Immature natural killer cell (primary cell): ENCODE results near the gene MYO1G. TPM values are rescaled to one million over a fixed set of nuclear protein-coding genes. Genes with fewer than 3 reads are reported as not detected.

Experiments
- DNase-seq, 3 donors: peaks; one replicate each; pipeline ENCODE4 v3.0.0; 2022; ENCODE audit warnings: mixed read lengths in 1 of 3
- H3K27ac Mint-ChIP-seq, 6 donors: one replicate each; pipeline ENCODE4 v1.8.0; 2020; ENCODE audit warnings: mixed read lengths in 6 of 6, mild to moderate bottlenecking in 5 of 6, inconsistent platforms in 4 of 6, moderate library complexity in 3 of 6
- H3K27me3 Mint-ChIP-seq, 3 donors: one replicate each; pipeline ENCODE4 v1.8.0; 2020 to 2021; ENCODE audit warnings: low read depth in 3 of 3, mild to moderate bottlenecking in 3 of 3, mixed read lengths in 3 of 3, moderate library complexity in 3 of 3, inconsistent platforms in 1 of 3
- H3K36me3 Mint-ChIP-seq, 3 donors: one replicate each; pipeline ENCODE4 v1.8.0; 2020; ENCODE audit warnings: mixed read lengths in 3 of 3, inconsistent platforms in 2 of 3, mild to moderate bottlenecking in 2 of 3
- H3K4me1 Mint-ChIP-seq, 2 donors: one replicate each; pipeline ENCODE4 v1.8.0; 2020; ENCODE audit warnings: inconsistent platforms in 2 of 2, mild to moderate bottlenecking in 2 of 2, mixed read lengths in 2 of 2, moderate library complexity in 1 of 2
- H3K4me3 Mint-ChIP-seq, 5 donors: one replicate each; pipeline ENCODE4 v1.8.0; 2020; ENCODE audit warnings: mild to moderate bottlenecking in 5 of 5, mixed read lengths in 5 of 5, inconsistent platforms in 3 of 5, moderate library complexity in 3 of 5
- H3K9me3 Mint-ChIP-seq, 6 donors: one replicate each; pipeline ENCODE4 v1.8.0; 2020; ENCODE audit warnings: mild to moderate bottlenecking in 6 of 6, mixed read lengths in 6 of 6, inconsistent platforms in 4 of 6, moderate library complexity in 3 of 6
- polyA plus RNA-seq, 3 donors: library from polyadenylated mRNA; unstranded; fragments of 300-500 nt; fragmentation: Illumina TruSeq; gene quantifications; one replicate each; pipeline ENCODE4 v1.2.3, GENCODE V29; 2021

Gene MYO1G
- polyA plus RNA-seq, 3 donors from 2014 or later, result 139 to 261 (median 139) TPM

DNA sequence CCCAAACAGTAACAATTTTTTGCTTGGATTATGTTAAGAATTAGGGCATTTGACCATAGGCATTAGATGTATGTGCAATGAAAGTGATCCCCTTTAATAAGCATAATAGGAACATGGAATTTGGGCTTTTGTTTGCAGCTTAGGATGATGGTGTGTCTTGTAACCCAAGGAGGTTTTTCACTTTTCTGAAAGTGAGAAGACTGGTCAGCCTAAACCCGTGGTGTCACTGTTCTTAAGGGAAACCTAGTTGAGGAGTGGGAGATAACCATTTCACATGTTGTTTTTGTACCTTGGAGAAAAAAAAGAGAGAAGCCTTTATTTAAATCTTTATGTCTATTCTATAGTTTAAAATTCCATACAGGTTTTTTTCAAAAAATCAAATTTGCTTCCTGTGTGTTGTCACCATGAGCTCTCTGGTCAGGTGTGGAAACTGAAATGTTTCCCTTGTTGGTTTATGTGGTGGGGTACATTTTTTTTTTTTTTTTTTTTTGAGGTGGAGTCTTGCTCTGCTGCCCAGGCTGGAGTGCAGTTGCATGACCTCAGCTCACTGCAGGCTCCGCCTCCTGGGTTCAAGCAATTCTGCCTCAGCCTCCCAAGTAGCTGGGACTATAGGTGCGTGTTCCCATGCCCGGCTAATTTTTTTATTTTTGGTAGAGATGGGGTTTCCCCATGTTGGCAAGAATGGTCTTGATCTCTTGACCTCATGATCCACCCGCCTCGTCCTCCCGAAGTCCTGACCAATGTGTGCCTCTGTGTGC, 28.9 kb upstream of the MYO1G start:
- peaks cover 50 to 57% of the 10 kb centered on the region in 2 donors for H3K4me1 Mint-ChIP-seq
- no peaks in the 10 kb centered on the region for H3K9me3 Mint-ChIP-seq
- peak overlapping the region; percentile 67 to 88 (median 83) for H3K27ac Mint-ChIP-seq
- DNase-seq, result peak; percentile 34 to 48 (median 36)
- peaks cover under 1 to 8% (median 7%) of the 10 kb centered on the region in 3 donors for H3K36me3 Mint-ChIP-seq
- peak overlapping the region; percentile 60 to 74 (median 63) for H3K4me3 Mint-ChIP-seq
- peaks cover 5 to 14% (median 6%) of the 10 kb centered on the region in 3 donors for H3K27me3 Mint-ChIP-seq

DNA sequence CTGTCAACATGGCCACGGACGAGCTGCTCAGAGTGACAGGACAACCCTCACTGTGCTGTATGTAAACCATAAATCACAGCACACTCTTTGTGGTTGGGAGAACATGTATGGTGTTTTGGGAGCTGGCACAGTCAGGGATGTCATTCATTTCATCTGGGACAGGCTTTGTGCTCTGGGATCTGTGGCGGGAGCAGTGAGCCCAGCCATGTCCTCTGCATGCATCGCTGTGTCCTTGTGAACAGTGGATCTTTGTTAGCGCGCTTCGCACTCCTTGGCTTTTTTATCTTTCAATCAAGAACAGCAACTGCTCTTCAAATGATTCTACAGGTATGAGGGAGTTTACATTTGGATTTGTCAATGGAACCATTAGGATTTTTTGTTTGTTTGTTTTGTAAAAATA, 28.3 kb upstream of the MYO1G start:
- H3K4me1 Mint-ChIP-seq, result peaks cover 52 to 57% of the 10 kb centered on the region in 2 donors
- peak overlapping the region in 4 of 5 donors; percentile 60 to 74 (median 62) for H3K4me3 Mint-ChIP-seq
- H3K27me3 Mint-ChIP-seq, result peaks cover 5 to 14% (median 6%) of the 10 kb centered on the region in 3 donors
- DNase-seq, result no peak
- H3K36me3 Mint-ChIP-seq, result peaks cover 0 to 6% (median 3%) of the 10 kb centered on the region in 3 donors
- H3K27ac Mint-ChIP-seq, result peak overlapping the region in 3 of 6 donors; percentile 2 to 88 (median 67)
- H3K9me3 Mint-ChIP-seq, result no peaks in the 10 kb centered on the region

DNA sequence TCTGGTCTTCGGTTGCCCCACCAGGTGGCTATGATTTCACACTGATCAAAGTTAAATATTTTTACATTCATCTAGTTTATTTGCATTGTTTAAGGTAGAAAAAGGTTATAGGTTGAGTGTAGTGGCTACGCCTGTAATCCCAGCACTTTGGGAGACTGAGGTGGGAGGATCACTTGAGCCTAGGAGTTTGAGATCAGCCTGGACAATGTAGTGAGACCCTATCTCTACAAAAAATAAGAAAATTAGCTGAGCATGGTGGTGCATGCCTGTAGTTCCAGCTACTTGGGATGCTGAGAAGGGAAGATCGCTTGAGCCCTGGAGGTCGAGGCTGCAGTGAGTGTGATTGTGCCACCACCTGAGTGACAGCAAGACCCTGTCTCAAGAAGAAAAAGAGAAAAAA, 25.0 kb upstream of the MYO1G start:
- peak overlapping the region in 3 of 6 donors; percentile 21 to 39 (median 31) for H3K27ac Mint-ChIP-seq
- H3K4me1 Mint-ChIP-seq, result peaks cover 59 to 66% of the 10 kb centered on the region in 2 donors
- H3K36me3 Mint-ChIP-seq, result peaks cover 0 to 6% (median 0%) of the 10 kb centered on the region in 3 donors
- no peak overlapping the region for H3K4me3 Mint-ChIP-seq
- H3K9me3 Mint-ChIP-seq, result no peaks in the 10 kb centered on the region
- DNase-seq, result no peak
- H3K27me3 Mint-ChIP-seq, result peaks cover 9 to 20% (median 10%) of the 10 kb centered on the region in 3 donors

- H3K27me3 Mint-ChIP-seq, result peaks cover 4 to 8% (median 5%) of the 10 kb centered on the region in 3 donors
- H3K36me3 Mint-ChIP-seq, result peaks cover 0 to 6% (median 0%) of the 10 kb centered on the region in 3 donors
- peak overlapping the region in 4 of 5 donors; percentile 35 to 99 (median 68) for H3K4me3 Mint-ChIP-seq
- no peak for DNase-seq
- peak overlapping the region; percentile 12 to 95 (median 92) for H3K27ac Mint-ChIP-seq
- H3K4me1 Mint-ChIP-seq, result peaks cover 45 to 53% of the 10 kb centered on the region in 2 donors
- H3K9me3 Mint-ChIP-seq, result no peaks in the 10 kb centered on the region
Observed at GRCh38 chr7:45001826-45002225, 23.0 kb upstream of the MYO1G start.

GRCh38 chr7:45001138-45001694, 22.4 kb upstream of the MYO1G start:
- peak overlapping the region; percentile 92 to 99 (median 92) for H3K4me3 Mint-ChIP-seq
- peak; percentile 31 to 45 (median 32) for DNase-seq
- H3K27me3 Mint-ChIP-seq, result peaks cover 4 to 8% (median 5%) of the 10 kb centered on the region in 3 donors
- H3K9me3 Mint-ChIP-seq, result no peaks in the 10 kb centered on the region
- H3K36me3 Mint-ChIP-seq, result peaks cover 0 to 6% (median 0%) of the 10 kb centered on the region in 3 donors
- peak overlapping the region; percentile 78 to 95 (median 92) for H3K27ac Mint-ChIP-seq
- peaks cover 39 to 50% of the 10 kb centered on the region in 2 donors for H3K4me1 Mint-ChIP-seq

DNA sequence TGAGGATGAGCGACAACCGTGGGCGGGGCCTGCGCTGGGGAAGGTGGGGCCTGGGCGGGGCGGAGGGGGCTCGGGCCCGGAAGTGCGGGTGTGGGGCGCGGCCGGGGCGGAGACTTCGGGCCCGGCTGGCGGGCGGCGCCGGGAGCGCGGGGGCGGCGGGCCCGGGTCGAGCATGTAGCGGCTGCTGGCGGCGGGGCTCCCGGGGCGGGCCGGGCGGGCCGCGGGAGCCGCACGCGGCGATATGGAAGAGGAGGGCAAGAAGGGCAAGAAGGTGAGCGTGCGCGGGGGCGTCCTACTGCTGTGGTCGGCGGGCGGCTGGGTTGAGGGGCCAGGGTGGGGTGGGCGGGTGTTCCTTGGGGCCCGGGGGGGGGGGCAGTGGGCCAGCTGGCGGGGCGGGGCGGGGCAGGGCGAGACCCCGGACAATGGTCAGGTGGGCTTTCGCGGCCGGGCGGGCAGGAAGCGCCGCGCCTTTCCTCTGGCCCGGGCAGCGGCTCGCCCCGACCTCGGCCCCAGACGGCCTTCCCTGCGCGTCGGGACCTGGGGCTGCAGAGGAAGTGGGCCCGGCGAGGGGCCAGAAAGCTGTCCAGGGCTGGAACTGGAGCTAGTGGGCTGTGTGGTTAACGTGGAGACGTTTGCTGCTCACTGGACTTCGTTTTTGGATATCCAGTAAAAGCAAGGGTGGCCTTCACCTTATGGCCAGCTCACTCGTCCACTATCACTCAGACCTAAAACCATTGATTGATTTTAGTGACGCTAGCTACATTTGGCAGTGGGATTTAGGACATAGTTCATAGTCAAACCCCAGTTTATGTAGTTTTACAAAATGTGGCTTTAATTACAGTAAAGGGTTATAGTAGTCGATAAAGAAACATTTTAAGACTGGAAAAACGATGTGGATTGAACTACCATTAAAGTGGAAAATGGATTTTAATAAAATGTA, 21.5 kb upstream of the MYO1G start, which contains the start of gene CCM2:
CCM2 (plus strand) TSS at position 109 of the 940 bp plus-strand sequence; CDS start at position 242, 133 bp downstream.
- Mint-ChIP-seq H3K27ac (peak within 1 kb of the TSS; percentile 92 to 99 (median 96)), H3K4me3 (peak within 1 kb of the TSS; percentile 96 to 100 (median 98)), H3K9me3 (no peaks in the 10 kb centered on the region), H3K4me1 (peaks cover 34 to 45% of the 10 kb centered on the region in 2 donors), H3K27me3 (peaks cover 4 to 8% (median 6%) of the 10 kb centered on the region in 3 donors), H3K36me3 (peaks cover 0 to under 1% (median 0%) of the 10 kb centered on the region in 3 donors)
- DNase-seq, result peak in 2 of 3 donors; percentile 32 to 34

DNA sequence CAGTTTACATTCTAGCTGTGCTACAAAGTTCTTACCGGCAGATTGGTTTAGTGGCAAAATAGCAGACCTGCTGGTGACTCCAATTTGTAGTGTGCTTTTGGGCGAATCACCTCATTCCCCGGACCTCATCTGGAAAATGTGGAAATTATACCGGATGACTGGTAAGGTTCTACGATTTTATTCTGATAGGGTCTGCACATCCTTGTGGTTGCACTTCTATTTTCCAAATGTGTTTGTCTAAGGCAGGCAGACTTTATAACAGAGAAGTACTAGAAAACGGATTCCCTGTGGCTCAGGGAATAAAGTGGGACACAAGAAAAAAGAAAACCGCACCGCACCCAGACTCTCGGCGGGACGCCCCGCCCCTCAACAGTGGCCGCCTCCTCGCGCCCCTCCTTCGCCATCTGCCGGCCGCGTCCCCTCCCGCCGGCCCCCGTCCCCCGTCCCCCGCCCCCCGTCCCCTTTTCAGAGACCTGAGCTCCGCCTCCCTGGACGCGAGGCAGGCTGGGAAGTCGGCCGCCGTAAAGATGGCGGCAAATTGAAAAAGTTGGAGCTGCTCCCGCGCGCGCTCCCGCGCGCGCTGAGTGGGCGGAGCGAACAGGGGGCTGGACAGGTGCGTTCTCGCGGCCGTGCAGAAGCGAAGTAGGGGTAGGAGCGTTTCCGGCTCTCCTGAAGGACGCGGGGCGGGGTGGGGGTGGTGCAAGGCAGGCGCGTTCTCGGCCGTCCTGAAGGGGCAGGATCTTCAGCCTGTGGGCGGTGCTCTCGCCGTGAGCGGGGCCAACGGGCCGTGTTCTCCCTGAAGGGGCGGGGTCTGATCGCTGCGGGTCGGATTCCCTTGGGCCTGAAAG, 20.7 kb upstream of the MYO1G start:
- Mint-ChIP-seq H3K36me3 (no peaks in the 10 kb centered on the region), H3K4me1 (peaks cover 35 to 45% of the 10 kb centered on the region in 2 donors), H3K27ac (peak overlapping the region; percentile 89 to 99 (median 96)), H3K27me3 (peaks cover 4 to 8% (median 6%) of the 10 kb centered on the region in 3 donors), H3K9me3 (no peaks in the 10 kb centered on the region), H3K4me3 (peak overlapping the region; percentile 96 to 100 (median 98))
- peak; percentile 98 to 99 (median 98) for DNase-seq

DNA sequence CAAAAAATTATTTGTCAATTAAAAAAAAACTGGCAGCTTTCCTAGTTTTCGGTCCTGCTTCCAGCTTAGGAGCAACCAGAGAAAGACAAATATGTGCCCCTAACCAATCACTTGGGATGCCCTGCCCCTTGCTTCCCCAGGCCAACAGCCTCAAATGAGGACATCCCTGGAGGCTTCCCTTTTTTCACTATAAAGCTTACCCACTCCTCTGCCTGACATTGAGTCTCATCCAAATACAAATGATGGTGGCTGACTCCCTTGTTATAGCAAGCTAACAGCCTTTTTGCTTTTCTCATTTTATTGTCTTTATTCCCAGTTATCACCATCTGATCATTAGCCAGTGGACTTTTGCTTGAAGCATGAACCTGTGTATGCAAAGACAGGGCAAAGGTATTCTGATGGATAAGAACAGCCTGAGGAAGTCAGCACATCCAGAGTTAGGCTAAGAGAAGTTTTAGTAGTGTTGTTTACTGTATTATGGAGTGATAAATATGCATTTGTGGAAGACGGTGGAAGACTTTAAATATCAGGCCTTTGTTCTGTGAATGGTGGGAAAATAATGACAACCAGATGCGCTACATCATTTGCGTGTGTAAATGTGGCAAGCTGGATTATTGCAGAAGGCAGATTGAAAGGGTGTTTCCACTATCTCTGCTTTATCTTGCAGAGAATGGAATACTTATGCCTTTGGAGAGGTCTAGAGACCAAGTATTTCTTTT, 19.5 kb upstream of the MYO1G start:
- Mint-ChIP-seq H3K27me3 (peaks cover 4 to 8% (median 6%) of the 10 kb centered on the region in 3 donors), H3K4me1 (peaks cover 33 to 39% of the 10 kb centered on the region in 2 donors)

GRCh38 chr7:44995555-44996493, 17.0 kb upstream of the MYO1G start:
- peak overlapping the region in 1 of 6 donors; percentile 9 for H3K27ac Mint-ChIP-seq
- peaks cover 19 to 24% of the 10 kb centered on the region in 2 donors for H3K4me1 Mint-ChIP-seq
- H3K27me3 Mint-ChIP-seq, result peaks cover 4 to 8% (median 6%) of the 10 kb centered on the region in 3 donors
- DNase-seq, result no peak
- no peaks in the 10 kb centered on the region for H3K9me3 Mint-ChIP-seq
- H3K4me3 Mint-ChIP-seq, result peak overlapping the region in 1 of 5 donors; percentile 12
- peaks cover 0 to 5% (median 5%) of the 10 kb centered on the region in 3 donors for H3K36me3 Mint-ChIP-seq

More for the DNA sequence above, 19.5 kb upstream of the MYO1G start:
- Mint-ChIP-seq H3K9me3 (no peaks in the 10 kb centered on the region), H3K4me3 (peak overlapping the region; percentile 96 to 100 (median 98)), H3K36me3 (no peaks in the 10 kb centered on the region), H3K27ac (peak overlapping the region; percentile 68 to 99 (median 94))
- DNase-seq, result no peak

- Mint-ChIP-seq H3K27me3 (peaks cover 4 to 6% (median 4%) of the 10 kb centered on the region in 3 donors), H3K36me3 (peaks cover 0 to 5% (median 5%) of the 10 kb centered on the region in 3 donors), H3K4me1 (peaks cover 19 to 22% of the 10 kb centered on the region in 2 donors), H3K27ac (peak overlapping the region in 3 of 6 donors; percentile 9 to 60 (median 50)), H3K4me3 (no peak overlapping the region), H3K9me3 (no peaks in the 10 kb centered on the region)
- DNase-seq, result no peak
Observed at GRCh38 chr7:44994877-44995554, 16.2 kb upstream of the MYO1G start.
